GM19438 (cell line): ENCODE data around the gene LHFPL6.

ENCODE experiments used
- ATAC-seq: cut with Tn5 transposase; IDR thresholded peaks from one replicate; pipeline ENCODE4 v1.9.1; 2021; ENCODE audit warnings: low read depth; ENCODE audit not compliant: unreplicated experiment

Gene LHFPL6

GRCh38 chr13:39483326-39483725 is 119.7 kb downstream of the LHFPL6 start:
- ATAC-seq = no peak

GRCh38 chr13:39481491-39481890 is 121.5 kb downstream of the LHFPL6 start:
- no peak for ATAC-seq

- ATAC-seq = no peak
Measured at GRCh38 chr13:39474600-39474999, 128.4 kb downstream of the LHFPL6 start.

GRCh38 chr13:39469676-39470075 is 133.3 kb downstream of the LHFPL6 start:
- ATAC-seq = no peak

- no peak for ATAC-seq
Measured at GRCh38 chr13:39468306-39468705, 134.7 kb downstream of the LHFPL6 start.

- ATAC-seq = no peak
Measured at GRCh38 chr13:39463611-39464010, 139.4 kb downstream of the LHFPL6 start.

- ATAC-seq = no peak
Measured at GRCh38 chr13:39462906-39463305, 140.1 kb downstream of the LHFPL6 start.

GRCh38 chr13:39462428-39462827 is 140.6 kb downstream of the LHFPL6 start:
- ATAC-seq = no peak

- no peak for ATAC-seq
Measured at GRCh38 chr13:39461685-39462266, 141.2 kb downstream of the LHFPL6 start.

- no peak for ATAC-seq
Measured at GRCh38 chr13:39457274-39457673, 145.7 kb downstream of the LHFPL6 start.

- ATAC-seq = no peak
Measured at GRCh38 chr13:39455521-39456175, 147.3 kb downstream of the LHFPL6 start.

GRCh38 chr13:39452834-39453233 is 150.2 kb downstream of the LHFPL6 start:
- ATAC-seq = no peak

- ATAC-seq = no peak
Measured at GRCh38 chr13:39452417-39452816, 150.6 kb downstream of the LHFPL6 start.

- no peak for ATAC-seq
Measured at GRCh38 chr13:39451860-39452301, 151.1 kb downstream of the LHFPL6 start.

GRCh38 chr13:39451301-39451700 is 151.7 kb downstream of the LHFPL6 start:
- ATAC-seq = no peak

- ATAC-seq = no peak
Measured at GRCh38 chr13:39450176-39450575, 152.8 kb downstream of the LHFPL6 start.

GRCh38 chr13:39448834-39449233 is 154.2 kb downstream of the LHFPL6 start:
- ATAC-seq = no peak

GRCh38 chr13:39446865-39447264 is 156.1 kb downstream of the LHFPL6 start:
- no peak for ATAC-seq

GRCh38 chr13:39444866-39445265 is 158.1 kb downstream of the LHFPL6 start:
- ATAC-seq = no peak

GRCh38 chr13:39433651-39434050 is 169.3 kb downstream of the LHFPL6 start:
- ATAC-seq = no peak

- no peak for ATAC-seq
Measured at GRCh38 chr13:39432196-39432595, 170.8 kb downstream of the LHFPL6 start.

- no peak for ATAC-seq
Measured at GRCh38 chr13:39422845-39423565, 180.0 kb downstream of the LHFPL6 start.
